DOHH2 (cell line): ENCODE data around the gene INSRR.

Source experiments
- CTCF ChIP-seq: fragments of 200-600 bp; sonication (generic); IDR thresholded peaks from one replicate; pipeline ENCODE4 v1.5.1; 2014; ENCODE audit warnings: antibody characterized with exemption, mild to moderate bottlenecking, low read depth, low read length; ENCODE audit not compliant: poor library complexity, severe bottlenecking
- EZH2phosphoT487 ChIP-seq: fragments of 200-600 bp; sonication (generic); IDR thresholded peaks from 2 replicates; pipeline ENCODE4 v1.6.1; 2017; ENCODE audit warnings: borderline replicate concordance, mild to moderate bottlenecking, antibody characterized with exemption, low read length, moderate library complexity, mixed read lengths

GRCh38 chr1:156894711-156895454 lies 36.0 kb upstream of the INSRR start:
- no peak for TF ChIP-seq CTCF
- TF ChIP-seq EZH2phosphoT487, result no peak
